ENCODE data around the gene GALNT8.

DNA sequence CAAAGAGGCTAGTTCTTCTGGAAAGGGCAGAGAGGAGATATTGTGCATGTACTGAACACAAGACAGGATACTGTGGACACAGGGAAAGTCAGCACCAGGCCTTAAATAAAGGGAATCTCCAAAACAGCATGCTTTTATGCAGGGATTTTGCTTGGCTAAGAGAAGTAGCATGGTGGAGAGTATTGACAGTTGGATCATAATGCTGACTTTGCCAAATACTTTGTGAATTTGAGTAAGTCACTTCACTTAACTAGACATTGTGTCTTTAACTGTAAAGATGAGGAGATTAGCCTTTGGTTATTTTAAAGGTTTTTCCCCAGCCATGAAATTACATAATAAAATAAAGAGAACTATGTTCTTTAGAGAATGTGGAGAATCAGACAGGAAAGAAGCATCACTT is 24.5 kb downstream of the GALNT8 start:
- TF ChIP-seq POLR2A (IDR thresholded peaks at IDR 0.05; ENCODE audit: borderline replicate concordance, extremely low read depth, insufficient read depth, insufficient read length): no peak
- TF ChIP-seq, protein P1, sequence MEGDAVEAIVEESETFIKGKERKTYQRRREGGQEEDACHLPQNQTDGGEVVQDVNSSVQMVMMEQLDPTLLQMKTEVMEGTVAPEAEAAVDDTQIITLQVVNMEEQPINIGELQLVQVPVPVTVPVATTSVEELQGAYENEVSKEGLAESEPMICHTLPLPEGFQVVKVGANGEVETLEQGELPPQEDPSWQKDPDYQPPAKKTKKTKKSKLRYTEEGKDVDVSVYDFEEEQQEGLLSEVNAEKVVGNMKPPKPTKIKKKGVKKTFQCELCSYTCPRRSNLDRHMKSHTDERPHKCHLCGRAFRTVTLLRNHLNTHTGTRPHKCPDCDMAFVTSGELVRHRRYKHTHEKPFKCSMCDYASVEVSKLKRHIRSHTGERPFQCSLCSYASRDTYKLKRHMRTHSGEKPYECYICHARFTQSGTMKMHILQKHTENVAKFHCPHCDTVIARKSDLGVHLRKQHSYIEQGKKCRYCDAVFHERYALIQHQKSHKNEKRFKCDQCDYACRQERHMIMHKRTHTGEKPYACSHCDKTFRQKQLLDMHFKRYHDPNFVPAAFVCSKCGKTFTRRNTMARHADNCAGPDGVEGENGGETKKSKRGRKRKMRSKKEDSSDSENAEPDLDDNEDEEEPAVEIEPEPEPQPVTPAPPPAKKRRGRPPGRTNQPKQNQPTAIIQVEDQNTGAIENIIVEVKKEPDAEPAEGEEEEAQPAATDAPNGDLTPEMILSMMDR (IDR thresholded peaks at IDR 0.05 in 2 of 3, conservative IDR thresholded peaks at IDR 0.05 in 1 of 3; ENCODE audit: borderline replicate concordance in 1 of 3, insufficient read depth in 1 of 3, low read depth in 2 of 3, low read length in 2 of 3): no peak
- no peak for TF ChIP-seq EGR1 (IDR thresholded peaks at IDR 0.05; ENCODE audit: low read depth)
- TF ChIP-seq, protein P2, sequence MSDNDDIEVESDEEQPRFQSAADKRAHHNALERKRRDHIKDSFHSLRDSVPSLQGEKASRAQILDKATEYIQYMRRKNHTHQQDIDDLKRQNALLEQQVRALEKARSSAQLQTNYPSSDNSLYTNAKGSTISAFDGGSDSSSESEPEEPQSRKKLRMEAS (IDR thresholded peaks at IDR 0.05): no peak
- no peak for TF ChIP-seq RAD21 (IDR thresholded peaks at IDR 0.05; ENCODE audit: low read depth)
- TF ChIP-seq, protein P3, sequence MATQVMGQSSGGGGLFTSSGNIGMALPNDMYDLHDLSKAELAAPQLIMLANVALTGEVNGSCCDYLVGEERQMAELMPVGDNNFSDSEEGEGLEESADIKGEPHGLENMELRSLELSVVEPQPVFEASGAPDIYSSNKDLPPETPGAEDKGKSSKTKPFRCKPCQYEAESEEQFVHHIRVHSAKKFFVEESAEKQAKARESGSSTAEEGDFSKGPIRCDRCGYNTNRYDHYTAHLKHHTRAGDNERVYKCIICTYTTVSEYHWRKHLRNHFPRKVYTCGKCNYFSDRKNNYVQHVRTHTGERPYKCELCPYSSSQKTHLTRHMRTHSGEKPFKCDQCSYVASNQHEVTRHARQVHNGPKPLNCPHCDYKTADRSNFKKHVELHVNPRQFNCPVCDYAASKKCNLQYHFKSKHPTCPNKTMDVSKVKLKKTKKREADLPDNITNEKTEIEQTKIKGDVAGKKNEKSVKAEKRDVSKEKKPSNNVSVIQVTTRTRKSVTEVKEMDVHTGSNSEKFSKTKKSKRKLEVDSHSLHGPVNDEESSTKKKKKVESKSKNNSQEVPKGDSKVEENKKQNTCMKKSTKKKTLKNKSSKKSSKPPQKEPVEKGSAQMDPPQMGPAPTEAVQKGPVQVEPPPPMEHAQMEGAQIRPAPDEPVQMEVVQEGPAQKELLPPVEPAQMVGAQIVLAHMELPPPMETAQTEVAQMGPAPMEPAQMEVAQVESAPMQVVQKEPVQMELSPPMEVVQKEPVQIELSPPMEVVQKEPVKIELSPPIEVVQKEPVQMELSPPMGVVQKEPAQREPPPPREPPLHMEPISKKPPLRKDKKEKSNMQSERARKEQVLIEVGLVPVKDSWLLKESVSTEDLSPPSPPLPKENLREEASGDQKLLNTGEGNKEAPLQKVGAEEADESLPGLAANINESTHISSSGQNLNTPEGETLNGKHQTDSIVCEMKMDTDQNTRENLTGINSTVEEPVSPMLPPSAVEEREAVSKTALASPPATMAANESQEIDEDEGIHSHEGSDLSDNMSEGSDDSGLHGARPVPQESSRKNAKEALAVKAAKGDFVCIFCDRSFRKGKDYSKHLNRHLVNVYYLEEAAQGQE (IDR thresholded peaks at IDR 0.05; ENCODE audit: low read depth): no peak
- TF ChIP-seq, protein P4, sequence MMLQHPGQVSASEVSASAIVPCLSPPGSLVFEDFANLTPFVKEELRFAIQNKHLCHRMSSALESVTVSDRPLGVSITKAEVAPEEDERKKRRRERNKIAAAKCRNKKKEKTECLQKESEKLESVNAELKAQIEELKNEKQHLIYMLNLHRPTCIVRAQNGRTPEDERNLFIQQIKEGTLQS (IDR thresholded peaks at IDR 0.05): no peak

Data from HCT116 (cell line).